ENCODE results near the gene PIN1. TPM values are rescaled to one million over a fixed set of nuclear protein-coding genes. Genes with fewer than 3 reads are reported as not detected.

Gene PIN1
- total and polyA plus RNA-seq, 2 of the 13 experiments (the other 11 are each of a cell fraction or from before 2014, with no cell fraction given): 31.9 to 72.0 TPM

DNA sequence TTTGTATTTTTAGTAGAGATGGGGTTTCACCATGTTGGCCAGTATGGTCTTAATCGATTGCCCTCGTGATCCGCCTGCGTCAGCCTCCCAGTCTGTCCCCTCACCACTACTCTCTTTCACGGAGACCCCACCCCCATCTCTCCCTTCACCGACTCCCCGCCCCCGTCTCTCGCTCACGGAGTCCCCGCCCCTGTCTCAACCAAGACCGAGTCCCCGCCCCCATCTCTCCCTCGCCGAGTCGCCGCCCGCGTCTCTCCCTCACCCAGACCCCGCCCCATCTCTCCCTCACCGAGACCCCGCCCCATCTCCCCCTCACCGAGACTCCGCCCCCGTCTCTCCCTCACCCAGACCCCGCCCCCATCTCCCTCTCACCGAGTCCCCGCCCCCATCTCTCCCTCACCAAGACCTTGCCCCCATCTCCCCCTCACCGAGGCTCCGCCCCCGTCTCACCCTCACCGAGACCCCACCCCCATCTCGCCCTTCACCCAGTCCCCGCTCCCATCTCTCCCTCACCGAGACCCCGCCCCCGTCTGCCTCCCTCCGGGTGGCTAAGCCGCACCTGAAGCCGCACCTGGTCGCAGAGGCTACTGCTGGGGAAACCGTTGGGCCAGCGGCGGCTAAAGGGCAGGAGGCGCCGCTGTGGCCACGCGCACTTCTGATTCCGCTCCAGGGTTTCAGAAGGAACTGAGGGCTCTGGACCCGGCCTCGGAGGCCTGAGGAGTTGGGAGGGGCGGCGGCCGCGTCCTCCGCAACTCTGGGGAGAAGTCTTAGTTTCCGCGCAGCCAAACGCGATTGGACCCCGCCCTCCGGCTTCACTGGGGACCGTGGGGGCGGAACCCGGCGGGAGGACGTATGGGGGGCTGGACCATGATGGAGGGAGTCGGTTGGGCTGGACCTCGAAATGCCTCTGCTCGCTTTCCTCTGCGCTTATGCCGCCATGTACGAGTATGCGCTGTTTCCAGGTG lies 49.5 kb upstream of the PIN1 start (continued):
- TF ChIP-seq, protein P1, sequence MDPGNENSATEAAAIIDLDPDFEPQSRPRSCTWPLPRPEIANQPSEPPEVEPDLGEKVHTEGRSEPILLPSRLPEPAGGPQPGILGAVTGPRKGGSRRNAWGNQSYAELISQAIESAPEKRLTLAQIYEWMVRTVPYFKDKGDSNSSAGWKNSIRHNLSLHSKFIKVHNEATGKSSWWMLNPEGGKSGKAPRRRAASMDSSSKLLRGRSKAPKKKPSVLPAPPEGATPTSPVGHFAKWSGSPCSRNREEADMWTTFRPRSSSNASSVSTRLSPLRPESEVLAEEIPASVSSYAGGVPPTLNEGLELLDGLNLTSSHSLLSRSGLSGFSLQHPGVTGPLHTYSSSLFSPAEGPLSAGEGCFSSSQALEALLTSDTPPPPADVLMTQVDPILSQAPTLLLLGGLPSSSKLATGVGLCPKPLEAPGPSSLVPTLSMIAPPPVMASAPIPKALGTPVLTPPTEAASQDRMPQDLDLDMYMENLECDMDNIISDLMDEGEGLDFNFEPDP (CRISPR knock-in tag; conservative IDR thresholded peaks at IDR 0.05): no peak
- TF ChIP-seq SP140L (CRISPR knock-in tag; IDR thresholded peaks at IDR 0.05; ENCODE audit: borderline replicate concordance) (no peak), HHEX (CRISPR knock-in tag; IDR thresholded peaks at IDR 0.05) (no peak), SIN3A (IDR thresholded peaks at IDR 0.05; ENCODE audit: borderline replicate concordance, low read depth, low read length) (peak; percentile 73; the same call in 1 of the 2 replicates), ZNF12 (CRISPR knock-in tag; IDR thresholded peaks at IDR 0.05) (no peak), ZNF644 (CRISPR knock-in tag; IDR thresholded peaks at IDR 0.05; ENCODE audit: low read depth) (no peak), RFX5 (IDR thresholded peaks at IDR 0.05; ENCODE audit: low read depth, low read length) (no peak), ZNF670 (CRISPR knock-in tag; IDR thresholded peaks at IDR 0.05; ENCODE audit: borderline replicate concordance) (no peak), RFXANK (CRISPR knock-in tag; IDR thresholded peaks at IDR 0.05) (no peak), SRSF4 (IDR thresholded peaks at IDR 0.05; ENCODE audit: low read depth, low read length, poor library complexity, severe bottlenecking) (no peak), HNRNPK (IDR thresholded peaks at IDR 0.05; ENCODE audit: low read depth, low read length, poor library complexity, severe bottlenecking) (peak; percentile 87), HDAC2 (CRISPR knock-in tag; IDR thresholded peaks at IDR 0.05) (peak; percentile 41; the same call in 1 of the 2 replicates), MED13 (CRISPR knock-in tag; IDR thresholded peaks at IDR 0.05) (no peak), ZFP1 (CRISPR knock-in tag; IDR thresholded peaks at IDR 0.05) (no peak), ZNF335 (CRISPR knock-in tag; IDR thresholded peaks at IDR 0.05) (no peak), HMG20A (CRISPR knock-in tag; IDR thresholded peaks at IDR 0.05; ENCODE audit: borderline replicate concordance) (no peak)
- TF ChIP-seq, protein P2, sequence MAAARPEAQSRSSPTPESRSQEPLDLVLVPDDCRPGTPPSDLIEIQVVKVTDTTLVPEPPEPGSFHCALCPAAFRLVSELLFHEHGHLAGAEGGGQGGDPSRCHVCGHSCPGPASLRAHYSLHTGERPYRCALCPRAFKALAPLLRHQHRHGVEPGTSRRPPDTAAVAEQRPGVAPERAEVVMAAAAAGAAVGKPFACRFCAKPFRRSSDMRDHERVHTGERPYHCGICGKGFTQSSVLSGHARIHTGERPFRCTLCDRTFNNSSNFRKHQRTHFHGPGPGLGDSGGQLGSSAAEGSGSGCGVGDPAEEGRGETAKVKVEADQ (CRISPR knock-in tag; IDR thresholded peaks at IDR 0.05; ENCODE audit: borderline replicate concordance): no peak
- TF ChIP-seq, protein P3, sequence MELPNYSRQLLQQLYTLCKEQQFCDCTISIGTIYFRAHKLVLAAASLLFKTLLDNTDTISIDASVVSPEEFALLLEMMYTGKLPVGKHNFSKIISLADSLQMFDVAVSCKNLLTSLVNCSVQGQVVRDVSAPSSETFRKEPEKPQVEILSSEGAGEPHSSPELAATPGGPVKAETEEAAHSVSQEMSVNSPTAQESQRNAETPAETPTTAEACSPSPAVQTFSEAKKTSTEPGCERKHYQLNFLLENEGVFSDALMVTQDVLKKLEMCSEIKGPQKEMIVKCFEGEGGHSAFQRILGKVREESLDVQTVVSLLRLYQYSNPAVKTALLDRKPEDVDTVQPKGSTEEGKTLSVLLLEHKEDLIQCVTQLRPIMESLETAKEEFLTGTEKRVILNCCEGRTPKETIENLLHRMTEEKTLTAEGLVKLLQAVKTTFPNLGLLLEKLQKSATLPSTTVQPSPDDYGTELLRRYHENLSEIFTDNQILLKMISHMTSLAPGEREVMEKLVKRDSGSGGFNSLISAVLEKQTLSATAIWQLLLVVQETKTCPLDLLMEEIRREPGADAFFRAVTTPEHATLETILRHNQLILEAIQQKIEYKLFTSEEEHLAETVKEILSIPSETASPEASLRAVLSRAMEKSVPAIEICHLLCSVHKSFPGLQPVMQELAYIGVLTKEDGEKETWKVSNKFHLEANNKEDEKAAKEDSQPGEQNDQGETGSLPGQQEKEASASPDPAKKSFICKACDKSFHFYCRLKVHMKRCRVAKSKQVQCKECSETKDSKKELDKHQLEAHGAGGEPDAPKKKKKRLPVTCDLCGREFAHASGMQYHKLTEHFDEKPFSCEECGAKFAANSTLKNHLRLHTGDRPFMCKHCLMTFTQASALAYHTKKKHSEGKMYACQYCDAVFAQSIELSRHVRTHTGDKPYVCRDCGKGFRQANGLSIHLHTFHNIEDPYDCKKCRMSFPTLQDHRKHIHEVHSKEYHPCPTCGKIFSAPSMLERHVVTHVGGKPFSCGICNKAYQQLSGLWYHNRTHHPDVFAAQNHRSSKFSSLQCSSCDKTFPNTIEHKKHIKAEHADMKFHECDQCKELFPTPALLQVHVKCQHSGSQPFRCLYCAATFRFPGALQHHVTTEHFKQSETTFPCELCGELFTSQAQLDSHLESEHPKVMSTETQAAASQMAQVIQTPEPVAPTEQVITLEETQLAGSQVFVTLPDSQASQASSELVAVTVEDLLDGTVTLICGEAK (IDR thresholded peaks at IDR 0.05): no peak
- TF ChIP-seq, protein P3 (CRISPR knock-in tag; IDR thresholded peaks at IDR 0.05): 0 out of 2 replicates have a peak, but pooled peaks have one; percentile 21
